DMS153 treated with DMSO at 0.1 percent for 48 hours (cell line): ENCODE results near the gene PLOD1.
"Not testable (repeated sequence)": the region's sequence is repeated elsewhere in the genome, so short reads cannot be mapped to it uniquely, and the experiment has no call there.

Experiments used
- DNase-seq: peaks from one replicate; lab custom pipeline; 2025; ENCODE audit not compliant: unreplicated experiment; lab: John Stamatoyannopoulos, UW

PLOD1 gene

GRCh38 chr1:11912482-11913216 lies 21.9 kb upstream of the PLOD1 start:
- DNase-seq: not testable (repeated sequence)

- no peak for DNase-seq
These were observed 21.2 kb upstream of the PLOD1 start for GRCh38 chr1:11913291-11913690.

GRCh38 chr1:11914024-11914423 lies 20.5 kb upstream of the PLOD1 start:
- DNase-seq: no peak

GRCh38 chr1:11918799-11919519 lies 15.6 kb upstream of the PLOD1 start:
- no peak for DNase-seq

- DNase-seq: no peak
These were observed 14.9 kb upstream of the PLOD1 start for GRCh38 chr1:11919621-11920020.

- no peak for DNase-seq
These were observed 14.1 kb upstream of the PLOD1 start for GRCh38 chr1:11920239-11920903.

GRCh38 chr1:11921022-11921421 lies 13.5 kb upstream of the PLOD1 start:
- DNase-seq: no peak

- DNase-seq: no peak
These were observed 11.3 kb upstream of the PLOD1 start for GRCh38 chr1:11923069-11923826.

GRCh38 chr1:11923827-11924113 lies 10.7 kb upstream of the PLOD1 start:
- no peak for DNase-seq

GRCh38 chr1:11924334-11925195 lies 10.0 kb upstream of the PLOD1 start:
- no peak for DNase-seq

GRCh38 chr1:11925196-11925937 lies 9.2 kb upstream of the PLOD1 start:
- not testable (repeated sequence) for DNase-seq

GRCh38 chr1:11925938-11926292 lies 8.6 kb upstream of the PLOD1 start:
- no peak for DNase-seq

GRCh38 chr1:11927866-11928592 lies 6.5 kb upstream of the PLOD1 start:
- DNase-seq: no peak

- DNase-seq: no peak
These were observed 4.7 kb upstream of the PLOD1 start for GRCh38 chr1:11929849-11930248.

GRCh38 chr1:11930571-11931445 lies 3.7 kb upstream of the PLOD1 start:
- DNase-seq: no peak

GRCh38 chr1:11931845-11932244 lies 2.7 kb upstream of the PLOD1 start:
- DNase-seq: no peak

- DNase-seq: no peak
These were observed 518 bp downstream of the PLOD1 start for GRCh38 chr1:11935057-11935412.

- DNase-seq: not testable (repeated sequence)
These were observed 1.2 kb downstream of the PLOD1 start for GRCh38 chr1:11935733-11936132.
